Esophagus squamous epithelium (tissue), 5 donors: ENCODE measurements around the gene EIF5A. TPM values are rescaled to one million over a fixed set of nuclear protein-coding genes. Genes with fewer than 3 reads are reported as not detected.

ENCODE experiments used
- DNase-seq: peaks from one replicate; lab custom pipeline; 2025; lab: John Stamatoyannopoulos, UW
- H3K27ac ChIP-seq, 4 donors: fragments of 200-600 bp; sonication (generic); one replicate each; pipeline ENCODE4 v1.5.1; 2016 to 2019; ENCODE audit warnings: mild to moderate bottlenecking in 1 of 4
- H3K27me3 ChIP-seq, 4 donors: fragments of 200-600 bp; sonication (generic); 1 replicate in 3 of 4; 2 replicates in 1 of 4; pipeline versions ENCODE4 v1.5.1 to v1.6.0; 2017 to 2021; ENCODE audit warnings: antibody characterized with exemption in 1 of 4
- H3K36me3 ChIP-seq, 3 donors: fragments of 200-600 bp; sonication (generic); one replicate each; pipeline ENCODE4 v1.5.1; 2016 to 2019
- H3K4me1 ChIP-seq, 3 donors: fragments of 200-600 bp; sonication (generic); one replicate each; pipeline ENCODE4 v1.5.1; 2017 to 2019
- H3K4me3 ChIP-seq, 4 donors: fragments of 200-600 bp; sonication (generic); 1 replicate in 3 of 4; 2 replicates in 1 of 4; pipeline ENCODE4 v1.5.1; 2016 to 2019; ENCODE audit warnings: mild to moderate bottlenecking in 2 of 4, moderate library complexity in 1 of 4
- H3K9me3 ChIP-seq, 3 donors: fragments of 200-600 bp; sonication (generic); one replicate each; pipeline ENCODE4 v1.5.1; 2016 to 2019
- CTCF ChIP-seq, 6 experiments: fragments of 450-650 bp in 4 of 6; fragments of 200-600 bp in 2 of 6; sonication (generic) in 2 of 6; IDR thresholded peaks; one replicate each; pipeline ENCODE4 v1.5.1; 2016 to 2019; ENCODE audit warnings: antibody characterized with exemption in 6 of 6, mild to moderate bottlenecking in 4 of 6, moderate library complexity in 4 of 6
- POLR2A ChIP-seq, 4 donors: fragments of 450-650 bp; IDR thresholded peaks; one replicate each; pipeline ENCODE4 v1.6.1; 2017; ENCODE audit warnings: antibody characterized with exemption in 4 of 4, mild to moderate bottlenecking in 4 of 4, moderate library complexity in 3 of 4
- WGBS, 2 donors: methylation state at CpG; one replicate each; pipeline ENCODE4 v1.1.5; 2018; 5-methylcytosine and 5-hydroxymethylcytosine counted together
- intact Hi-C: fragments of 100-400 bp; cut with DNase I; formaldehyde crosslinking; loops from one replicate; pipeline ENCODE4 v1.15.0; 2022
- total RNA-seq, 4 donors: library from RNA; depleted of rRNA; stranded (reverse); fragments of >200 nt; gene quantifications; one replicate each; pipeline ENCODE4 v1.1.0, GENCODE V29; 2016
- donor health status: DM: yes; HTN: yes; CAD: no.

Gene EIF5A
- total RNA-seq, 4 donors from 2014 or later, result 324 to 543 (median 394) TPM

- Histone ChIP-seq H3K36me3 (peaks cover 38 to 79% (median 55%) of the 10 kb centered on the region in 3 donors), H3K27me3 (no peaks in the 10 kb centered on the region), H3K27ac (no peak overlapping the region), H3K9me3 (no peaks in the 10 kb centered on the region), H3K4me1 (peaks cover 22 to 43% (median 28%) of the 10 kb centered on the region in 3 donors), H3K4me3 (no peak overlapping the region)
- no peak for DNase-seq
- 82 to 91% methylated on average over 11 to 13 of the region's 16 CpGs for WGBS, 2 donors
- TF ChIP-seq CTCF (IDR thresholded peaks at IDR 0.05) (no peak), POLR2A (IDR thresholded peaks at IDR 0.05) (no peak)
- intact Hi-C loops, result no loop called here
Measured at GRCh38 chr17:7317161-7317803, 9.9 kb downstream of the EIF5A start.

- Histone ChIP-seq H3K4me1 (peaks cover 22 to 33% (median 23%) of the 10 kb centered on the region in 3 donors), H3K27ac (no peak overlapping the region), H3K36me3 (peaks cover 38 to 79% (median 54%) of the 10 kb centered on the region in 3 donors), H3K27me3 (no peaks in the 10 kb centered on the region), H3K9me3 (no peaks in the 10 kb centered on the region), H3K4me3 (no peak overlapping the region)
- intact Hi-C loops, result no loop called here
- WGBS, 2 donors, result 90 to 91% methylated on average over 5 to 8 of the region's 13 CpGs
- TF ChIP-seq CTCF (IDR thresholded peaks at IDR 0.05) (no peak), POLR2A (IDR thresholded peaks at IDR 0.05) (no peak)
- DNase-seq, result no peak
Measured at GRCh38 chr17:7318121-7318860, 10.9 kb downstream of the EIF5A start.

- no peak overlapping the region for H3K27ac ChIP-seq
- intact Hi-C loops, result no loop called here
- WGBS, 2 donors, result 87 to 88% methylated on average over 10 to 14 of the region's 15 CpGs
- H3K4me1 ChIP-seq, result peaks cover 0 to 12% (median 0%) of the 10 kb centered on the region in 3 donors
- no peaks in the 10 kb centered on the region for H3K27me3 ChIP-seq
- no peak for TF ChIP-seq CTCF (IDR thresholded peaks at IDR 0.05)
- no peak for TF ChIP-seq POLR2A (IDR thresholded peaks at IDR 0.05)
- H3K4me3 ChIP-seq, result no peak overlapping the region
- H3K36me3 ChIP-seq, result peaks cover 40 to 100% (median 58%) of the 10 kb centered on the region in 3 donors
- DNase-seq, result no peak
- H3K9me3 ChIP-seq, result no peaks in the 10 kb centered on the region
Measured at GRCh38 chr17:7321466-7321865, 14.0 kb downstream of the EIF5A start.

GRCh38 chr17:7322520-7323194 is 15.2 kb downstream of the EIF5A start:
- WGBS, 2 donors, result 86 to 88% methylated on average over 7 to 8 of the region's 22 CpGs
- no peak overlapping the region for H3K27ac ChIP-seq
- H3K4me1 ChIP-seq, result peaks cover 0 to 15% (median 0%) of the 10 kb centered on the region in 3 donors
- H3K9me3 ChIP-seq, result no peaks in the 10 kb centered on the region
- DNase-seq, result no peak
- H3K27me3 ChIP-seq, result no peaks in the 10 kb centered on the region
- H3K4me3 ChIP-seq, result no peak overlapping the region
- H3K36me3 ChIP-seq, result peaks cover 40 to 98% (median 53%) of the 10 kb centered on the region in 3 donors
- TF ChIP-seq POLR2A (IDR thresholded peaks at IDR 0.05), result no peak
- no peak for TF ChIP-seq CTCF (IDR thresholded peaks at IDR 0.05)
- intact Hi-C loops, result no loop called here
